ENCODE measurements around the gene PIPOX.
A peak's percentile ranks its signal among the peaks of the same experiment; 100 is the strongest.

The PIPOX gene

GRCh38 chr17:29051731-29052130 is 8.8 kb downstream of the PIPOX start:
- Histone ChIP-seq H3K23ac (ENCODE audit: low read depth, low read length, poor library complexity) (no peak overlapping the region), H3K14ac (ENCODE audit: low read length) (no peak overlapping the region), H3K18ac (ENCODE audit: low read length) (no peak overlapping the region), H2BK5ac (ENCODE audit: low read length) (no peak overlapping the region), H3K4me1 (ENCODE audit: control insufficient read depth in 2 of 2, insufficient read depth in 1 of 2, low read depth in 1 of 2, low read length in 2 of 2) (peaks cover 23 to 50% of the 10 kb centered on the region in 2 donors), H2BK12ac (ENCODE audit: low read length) (no peak overlapping the region), H4K8ac (ENCODE audit: low read depth, low read length) (no peak overlapping the region), H3K27ac (replicated peaks; ENCODE audit: low read length) (no peak overlapping the region), H3K9ac (ENCODE audit: low read depth, low read length, poor library complexity) (no peak overlapping the region), H3K36me3 (replicated peaks in 1 of 2; ENCODE audit: control insufficient read depth in 2 of 2, insufficient read depth in 2 of 2, low read length in 2 of 2) (no peaks in the 10 kb centered on the region), H3K4ac (ENCODE audit: low read length) (no peak overlapping the region), H3K9me3 (replicated peaks in 1 of 2; ENCODE audit: control insufficient read depth in 2 of 2, insufficient read depth in 1 of 2, low read depth in 1 of 2, low read length in 2 of 2) (no peaks in the 10 kb centered on the region), H2AK5ac (ENCODE audit: low read depth, low read length) (no peak overlapping the region), H3K4me3 (ENCODE audit: low read length in 2 of 2) (no peak overlapping the region), H3K79me1 (ENCODE audit: low read depth, low read length) (no peaks in the 10 kb centered on the region), H3K4me2 (ENCODE audit: insufficient read depth, low read length, poor library complexity, severe bottlenecking) (no peak overlapping the region), H2BK15ac (ENCODE audit: low read length) (no peak overlapping the region), H3K27me3 (ENCODE audit: control insufficient read depth in 3 of 3, insufficient read depth in 3 of 3, low read depth in 1 of 3, low read length in 3 of 3) (no peaks in the 10 kb centered on the region), H4K91ac (ENCODE audit: low read depth, low read length, poor library complexity) (no peak overlapping the region), H2BK120ac (ENCODE audit: low read depth, low read length) (no peak overlapping the region), H2AFZ (ENCODE audit: low read length) (no peak overlapping the region)
- DNase-seq (ENCODE audit: low spot score): no peak
- WGBS, 2 donors (ENCODE audit: extremely low coverage in 2 of 2, insufficient read length in 2 of 2, insufficient replicate concordance in 1 of 2): no CpG with 5 or more reads among the region's 6 CpGs

GRCh38 chr17:29054835-29055234 is 11.9 kb downstream of the PIPOX start:
- no peak overlapping the region for H4K8ac ChIP-seq (ENCODE audit: low read depth, low read length)
- H3K4me2 ChIP-seq (ENCODE audit: insufficient read depth, low read length, poor library complexity, severe bottlenecking): no peak overlapping the region
- no peak overlapping the region for H3K27ac ChIP-seq (replicated peaks; ENCODE audit: low read length)
- peaks cover 12 to 23% of the 10 kb centered on the region in 2 donors for H3K4me1 ChIP-seq (ENCODE audit: control insufficient read depth in 2 of 2, insufficient read depth in 1 of 2, low read depth in 1 of 2, low read length in 2 of 2)
- H2BK15ac ChIP-seq (ENCODE audit: low read length): peak overlapping the region; percentile 87
- H3K18ac ChIP-seq (ENCODE audit: low read length): peak overlapping the region; percentile 44
- DNase-seq (ENCODE audit: low spot score): no peak
- peak overlapping the region; percentile 86 for H3K14ac ChIP-seq (ENCODE audit: low read length)
- peak overlapping the region; percentile 91 for H2BK12ac ChIP-seq (ENCODE audit: low read length)
- peak overlapping the region; percentile 1 for H2AK5ac ChIP-seq (ENCODE audit: low read depth, low read length)
- no peak overlapping the region for H4K91ac ChIP-seq (ENCODE audit: low read depth, low read length, poor library complexity)
- no peaks in the 10 kb centered on the region for H3K36me3 ChIP-seq (replicated peaks in 1 of 2; ENCODE audit: control insufficient read depth in 2 of 2, insufficient read depth in 2 of 2, low read length in 2 of 2)
- H3K9me3 ChIP-seq (replicated peaks in 1 of 2; ENCODE audit: control insufficient read depth in 2 of 2, insufficient read depth in 1 of 2, low read depth in 1 of 2, low read length in 2 of 2): no peaks in the 10 kb centered on the region
- no CpG with 5 or more reads among the region's 10 CpGs for WGBS, 2 donors (ENCODE audit: extremely low coverage in 2 of 2, insufficient read length in 2 of 2, insufficient replicate concordance in 1 of 2)
- H3K79me1 ChIP-seq (ENCODE audit: low read depth, low read length): no peaks in the 10 kb centered on the region
- no peak overlapping the region for H2BK120ac ChIP-seq (ENCODE audit: low read depth, low read length)
- no peaks in the 10 kb centered on the region for H3K27me3 ChIP-seq (ENCODE audit: control insufficient read depth in 3 of 3, insufficient read depth in 3 of 3, low read depth in 1 of 3, low read length in 3 of 3)
- H3K23ac ChIP-seq (ENCODE audit: low read depth, low read length, poor library complexity): no peak overlapping the region
- no peak overlapping the region for H3K4ac ChIP-seq (ENCODE audit: low read length)
- H3K4me3 ChIP-seq (ENCODE audit: low read length in 2 of 2): no peak overlapping the region
- H2AFZ ChIP-seq (ENCODE audit: low read length): peak overlapping the region; percentile 55
- H2BK5ac ChIP-seq (ENCODE audit: low read length): no peak overlapping the region
- no peak overlapping the region for H3K9ac ChIP-seq (ENCODE audit: low read depth, low read length, poor library complexity)

- Histone ChIP-seq H3K27me3 (ENCODE audit: control insufficient read depth in 3 of 3, insufficient read depth in 3 of 3, low read depth in 1 of 3, low read length in 3 of 3) (no peaks in the 10 kb centered on the region), H2BK120ac (ENCODE audit: low read depth, low read length) (no peak overlapping the region), H2AFZ (ENCODE audit: low read length) (no peak overlapping the region), H3K4me3 (ENCODE audit: low read length in 2 of 2) (no peak overlapping the region), H2BK5ac (ENCODE audit: low read length) (no peak overlapping the region), H3K14ac (ENCODE audit: low read length) (no peak overlapping the region), H3K27ac (replicated peaks; ENCODE audit: low read length) (no peak overlapping the region), H2AK5ac (ENCODE audit: low read depth, low read length) (no peak overlapping the region), H2BK12ac (ENCODE audit: low read length) (no peak overlapping the region), H4K8ac (ENCODE audit: low read depth, low read length) (no peak overlapping the region), H3K36me3 (replicated peaks in 1 of 2; ENCODE audit: control insufficient read depth in 2 of 2, insufficient read depth in 2 of 2, low read length in 2 of 2) (no peaks in the 10 kb centered on the region), H2BK15ac (ENCODE audit: low read length) (no peak overlapping the region), H3K9ac (ENCODE audit: low read depth, low read length, poor library complexity) (no peak overlapping the region), H3K4me1 (ENCODE audit: control insufficient read depth in 2 of 2, insufficient read depth in 1 of 2, low read depth in 1 of 2, low read length in 2 of 2) (peaks cover 25 to 32% of the 10 kb centered on the region in 2 donors), H3K23ac (ENCODE audit: low read depth, low read length, poor library complexity) (no peak overlapping the region), H3K18ac (ENCODE audit: low read length) (no peak overlapping the region), H3K79me1 (ENCODE audit: low read depth, low read length) (no peaks in the 10 kb centered on the region), H3K9me3 (replicated peaks in 1 of 2; ENCODE audit: control insufficient read depth in 2 of 2, insufficient read depth in 1 of 2, low read depth in 1 of 2, low read length in 2 of 2) (no peaks in the 10 kb centered on the region), H3K4me2 (ENCODE audit: insufficient read depth, low read length, poor library complexity, severe bottlenecking) (no peak overlapping the region), H4K91ac (ENCODE audit: low read depth, low read length, poor library complexity) (no peak overlapping the region), H3K4ac (ENCODE audit: low read length) (no peak overlapping the region)
- no peak for DNase-seq (ENCODE audit: low spot score)
- WGBS, 2 donors (ENCODE audit: extremely low coverage in 2 of 2, insufficient read length in 2 of 2, insufficient replicate concordance in 1 of 2): no CpG with 5 or more reads among the region's 4 CpGs
Observed at GRCh38 chr17:29057361-29057760, 14.4 kb downstream of the PIPOX start.

- Histone ChIP-seq H3K36me3 (replicated peaks in 1 of 2; ENCODE audit: control insufficient read depth in 2 of 2, insufficient read depth in 2 of 2, low read length in 2 of 2) (no peaks in the 10 kb centered on the region), H3K9me3 (replicated peaks in 1 of 2; ENCODE audit: control insufficient read depth in 2 of 2, insufficient read depth in 1 of 2, low read depth in 1 of 2, low read length in 2 of 2) (no peaks in the 10 kb centered on the region), H3K27me3 (ENCODE audit: control insufficient read depth in 3 of 3, insufficient read depth in 3 of 3, low read depth in 1 of 3, low read length in 3 of 3) (no peaks in the 10 kb centered on the region), H3K79me1 (ENCODE audit: low read depth, low read length) (no peaks in the 10 kb centered on the region), H3K23ac (ENCODE audit: low read depth, low read length, poor library complexity) (no peak overlapping the region), H4K8ac (ENCODE audit: low read depth, low read length) (no peak overlapping the region), H3K14ac (ENCODE audit: low read length) (no peak overlapping the region), H2BK15ac (ENCODE audit: low read length) (no peak overlapping the region), H2AFZ (ENCODE audit: low read length) (no peak overlapping the region), H3K4me1 (ENCODE audit: control insufficient read depth in 2 of 2, insufficient read depth in 1 of 2, low read depth in 1 of 2, low read length in 2 of 2) (peaks cover 25 to 32% of the 10 kb centered on the region in 2 donors), H2BK12ac (ENCODE audit: low read length) (no peak overlapping the region), H2BK5ac (ENCODE audit: low read length) (no peak overlapping the region), H3K9ac (ENCODE audit: low read depth, low read length, poor library complexity) (no peak overlapping the region), H3K4me3 (ENCODE audit: low read length in 2 of 2) (no peak overlapping the region), H3K4me2 (ENCODE audit: insufficient read depth, low read length, poor library complexity, severe bottlenecking) (no peak overlapping the region), H2BK120ac (ENCODE audit: low read depth, low read length) (no peak overlapping the region), H3K4ac (ENCODE audit: low read length) (no peak overlapping the region), H2AK5ac (ENCODE audit: low read depth, low read length) (no peak overlapping the region), H3K18ac (ENCODE audit: low read length) (no peak overlapping the region), H3K27ac (replicated peaks; ENCODE audit: low read length) (no peak overlapping the region), H4K91ac (ENCODE audit: low read depth, low read length, poor library complexity) (no peak overlapping the region)
- no peak for DNase-seq (ENCODE audit: low spot score)
- WGBS, 2 donors (ENCODE audit: extremely low coverage in 2 of 2, insufficient read length in 2 of 2, insufficient replicate concordance in 1 of 2): no CpG with 5 or more reads among the region's 3 CpGs
Observed at GRCh38 chr17:29058391-29058790, 15.4 kb downstream of the PIPOX start.

Data from neuronal stem cell (in vitro differentiated cells).